ENCODE data around the gene MCRS1.

The MCRS1 gene

DNA sequence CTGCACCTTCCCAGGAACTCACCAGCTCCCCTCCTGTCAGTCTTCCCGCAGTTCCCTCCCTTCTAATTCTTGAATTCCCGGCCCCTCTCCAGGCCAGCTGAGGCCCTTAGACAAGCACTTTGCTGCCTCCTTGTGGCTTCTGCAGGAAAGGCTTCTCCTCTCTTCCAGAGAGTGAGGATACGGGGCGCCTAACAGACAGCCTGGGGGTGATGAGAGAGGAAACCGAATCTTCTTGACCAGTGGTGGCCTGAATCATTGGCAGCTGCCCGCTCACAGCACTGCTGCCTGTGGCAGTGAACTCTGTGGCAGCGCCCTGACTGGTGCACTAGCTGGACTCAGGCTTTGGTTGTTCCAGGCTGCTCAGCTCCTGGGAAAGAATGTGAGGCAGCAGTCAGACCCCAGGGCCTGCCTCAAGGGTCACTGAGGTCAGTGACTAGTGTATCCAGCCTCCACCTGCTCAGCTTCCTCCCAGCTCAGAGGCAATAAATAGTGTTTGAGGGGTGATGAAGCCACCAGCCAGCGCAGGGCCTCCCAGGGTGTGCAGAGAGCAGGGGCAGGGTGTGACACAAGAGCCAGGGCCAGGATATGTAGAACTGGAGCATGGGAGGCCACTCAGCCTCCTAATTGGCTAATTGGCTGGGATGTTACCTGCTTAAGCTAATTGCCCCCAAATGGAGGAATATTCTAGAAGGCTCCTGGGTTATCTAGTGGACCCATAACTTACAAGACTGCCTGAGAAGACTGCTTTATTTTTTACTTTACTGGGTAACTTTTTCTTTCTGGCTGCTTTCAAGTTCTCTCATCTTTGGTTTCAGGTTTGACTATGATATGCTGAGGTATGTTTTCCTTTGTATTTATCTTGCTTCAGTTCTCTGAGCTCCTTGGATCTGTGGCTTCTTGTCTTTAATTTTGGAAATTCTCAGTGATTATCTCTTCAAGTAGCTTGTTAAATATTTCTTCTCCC, 12.9 kb upstream of the MCRS1 start:
- peak; percentile 85 for DNase-seq (ENCODE audit: low read depth)
- no peak overlapping the region for H3K4me3 ChIP-seq (ENCODE audit: low read depth, low read length)
- TF ChIP-seq, protein P1, sequence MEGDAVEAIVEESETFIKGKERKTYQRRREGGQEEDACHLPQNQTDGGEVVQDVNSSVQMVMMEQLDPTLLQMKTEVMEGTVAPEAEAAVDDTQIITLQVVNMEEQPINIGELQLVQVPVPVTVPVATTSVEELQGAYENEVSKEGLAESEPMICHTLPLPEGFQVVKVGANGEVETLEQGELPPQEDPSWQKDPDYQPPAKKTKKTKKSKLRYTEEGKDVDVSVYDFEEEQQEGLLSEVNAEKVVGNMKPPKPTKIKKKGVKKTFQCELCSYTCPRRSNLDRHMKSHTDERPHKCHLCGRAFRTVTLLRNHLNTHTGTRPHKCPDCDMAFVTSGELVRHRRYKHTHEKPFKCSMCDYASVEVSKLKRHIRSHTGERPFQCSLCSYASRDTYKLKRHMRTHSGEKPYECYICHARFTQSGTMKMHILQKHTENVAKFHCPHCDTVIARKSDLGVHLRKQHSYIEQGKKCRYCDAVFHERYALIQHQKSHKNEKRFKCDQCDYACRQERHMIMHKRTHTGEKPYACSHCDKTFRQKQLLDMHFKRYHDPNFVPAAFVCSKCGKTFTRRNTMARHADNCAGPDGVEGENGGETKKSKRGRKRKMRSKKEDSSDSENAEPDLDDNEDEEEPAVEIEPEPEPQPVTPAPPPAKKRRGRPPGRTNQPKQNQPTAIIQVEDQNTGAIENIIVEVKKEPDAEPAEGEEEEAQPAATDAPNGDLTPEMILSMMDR (conservative IDR thresholded peaks at IDR 0.05; ENCODE audit: low read depth, low read length): peak; percentile 96

GRCh38 chr12:49578471-49579112, 10.7 kb upstream of the MCRS1 start:
- no peak for DNase-seq (ENCODE audit: low read depth)
- H3K4me3 ChIP-seq (ENCODE audit: low read depth, low read length): no peak overlapping the region
- TF ChIP-seq, protein P1 (conservative IDR thresholded peaks at IDR 0.05; ENCODE audit: low read depth, low read length): no peak

DNA sequence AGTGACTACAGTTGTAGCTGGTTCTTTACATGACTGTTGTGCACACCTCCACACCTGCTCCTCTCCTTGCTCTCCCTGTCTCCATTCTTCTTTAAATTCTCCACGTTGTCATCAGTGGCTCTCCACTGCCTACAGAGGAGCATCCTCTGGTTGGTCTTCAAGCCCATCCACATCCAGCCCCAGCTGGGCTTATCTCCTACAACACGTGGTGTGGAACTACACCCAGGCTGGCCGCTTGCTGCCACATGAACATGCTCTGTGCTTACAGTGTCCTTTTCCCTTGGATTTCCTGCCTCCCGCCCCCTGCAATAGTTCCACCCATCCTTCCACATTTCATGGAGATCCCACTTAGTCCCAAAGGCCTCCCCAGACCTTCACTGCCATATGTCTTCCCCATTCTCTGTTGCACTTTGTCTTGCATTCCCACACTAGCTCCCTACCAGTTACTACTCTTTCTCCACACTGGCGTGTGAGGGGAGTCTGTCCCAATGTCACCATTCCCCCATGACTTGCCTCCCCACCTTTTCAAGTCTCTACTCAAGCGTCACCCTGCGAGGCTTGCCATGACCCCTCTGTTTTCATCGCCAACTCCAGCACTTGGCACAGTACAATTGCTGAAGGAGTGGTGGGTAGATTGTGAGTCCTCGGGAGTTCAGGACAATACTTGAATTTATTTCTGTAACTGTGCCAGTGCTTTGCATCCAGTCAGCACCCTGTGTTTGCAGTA, 9.8 kb upstream of the MCRS1 start:
- no peak for DNase-seq (ENCODE audit: low read depth)
- TF ChIP-seq, protein P1 (conservative IDR thresholded peaks at IDR 0.05; ENCODE audit: low read depth, low read length): no peak
- H3K4me3 ChIP-seq (ENCODE audit: low read depth, low read length): no peak overlapping the region

- DNase-seq (ENCODE audit: low read depth): no peak
- H3K4me3 ChIP-seq (ENCODE audit: low read depth, low read length): peak overlapping the region; percentile 98
- TF ChIP-seq, protein P1 (conservative IDR thresholded peaks at IDR 0.05; ENCODE audit: low read depth, low read length): no peak
These were observed 660 bp upstream of the MCRS1 start for GRCh38 chr12:49568442-49569162.

DNA sequence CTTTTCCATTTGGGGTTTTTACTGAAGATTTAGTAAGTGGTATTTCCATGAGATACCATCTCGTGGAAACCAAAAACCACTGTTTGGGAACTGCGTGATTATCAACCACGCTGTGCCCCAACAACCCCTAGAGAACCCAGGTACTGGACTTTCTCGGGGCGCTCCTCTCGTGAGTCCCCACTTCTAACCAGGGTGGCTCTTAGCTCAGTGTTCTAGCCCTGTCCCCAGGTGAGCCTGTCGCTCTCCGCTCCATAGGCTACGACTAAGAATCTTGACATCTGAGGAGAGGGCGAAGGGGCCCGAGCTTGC, 686 bp downstream of the MCRS1 start:
- no peak for DNase-seq (ENCODE audit: low read depth)
- TF ChIP-seq, protein P1 (conservative IDR thresholded peaks at IDR 0.05; ENCODE audit: low read depth, low read length): no peak
- peak overlapping the region; percentile 98 for H3K4me3 ChIP-seq (ENCODE audit: low read depth, low read length)

DNA sequence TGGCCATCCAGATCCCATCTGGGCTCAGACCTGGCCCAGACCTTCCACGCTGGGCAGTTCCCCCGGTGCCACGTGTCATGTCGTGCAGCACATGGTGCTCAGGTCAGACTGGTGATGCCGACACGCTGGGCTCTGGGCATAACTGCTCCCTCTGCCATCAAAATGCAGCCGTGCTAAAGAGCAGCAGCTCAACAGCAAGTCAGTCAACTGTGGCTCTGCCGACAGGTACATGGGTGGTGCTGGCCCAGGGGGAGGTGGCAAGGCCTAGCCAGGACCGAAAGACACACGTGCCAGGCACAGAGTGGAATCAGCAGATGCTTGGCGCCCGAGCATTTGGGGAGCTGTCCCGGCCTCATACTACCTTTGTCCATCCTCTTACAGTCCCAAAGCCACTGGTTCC, 1.6 kb downstream of the MCRS1 start:
- DNase-seq (ENCODE audit: low read depth): no peak
- TF ChIP-seq, protein P1 (conservative IDR thresholded peaks at IDR 0.05; ENCODE audit: low read depth, low read length): no peak
- no peak overlapping the region for H3K4me3 ChIP-seq (ENCODE audit: low read depth, low read length)

All from choroid plexus epithelial cell (primary cell).